Adrenal gland (tissue), 5 donors: ENCODE results near the gene DHRS7B.

Experiments
- POLR2A ChIP-seq, 2 donors: fragments of 450-650 bp; IDR thresholded peaks; one replicate each; pipeline ENCODE4 v1.6.1; 2017; ENCODE audit warnings: antibody characterized with exemption in 2 of 2, mild to moderate bottlenecking in 2 of 2, moderate library complexity in 1 of 2
- TF ChIP-seq, protein P1 (sequence below), 6 experiments: fragments of 450-650 bp in 4 of 6; fragments of 200-600 bp in 2 of 6; sonication (generic) in 1 of 6; IDR thresholded peaks; 1 replicate in 5 of 6; 2 replicates in 1 of 6; pipeline versions ENCODE4 v1.5.1 to v1.8.0; 2016 to 2021; ENCODE audit warnings: antibody characterized with exemption in 6 of 6, mild to moderate bottlenecking in 2 of 6, moderate library complexity in 1 of 6
- donor health status: DM: no; HTN: no; CAD: no.

- TF ChIP-seq, protein P1, sequence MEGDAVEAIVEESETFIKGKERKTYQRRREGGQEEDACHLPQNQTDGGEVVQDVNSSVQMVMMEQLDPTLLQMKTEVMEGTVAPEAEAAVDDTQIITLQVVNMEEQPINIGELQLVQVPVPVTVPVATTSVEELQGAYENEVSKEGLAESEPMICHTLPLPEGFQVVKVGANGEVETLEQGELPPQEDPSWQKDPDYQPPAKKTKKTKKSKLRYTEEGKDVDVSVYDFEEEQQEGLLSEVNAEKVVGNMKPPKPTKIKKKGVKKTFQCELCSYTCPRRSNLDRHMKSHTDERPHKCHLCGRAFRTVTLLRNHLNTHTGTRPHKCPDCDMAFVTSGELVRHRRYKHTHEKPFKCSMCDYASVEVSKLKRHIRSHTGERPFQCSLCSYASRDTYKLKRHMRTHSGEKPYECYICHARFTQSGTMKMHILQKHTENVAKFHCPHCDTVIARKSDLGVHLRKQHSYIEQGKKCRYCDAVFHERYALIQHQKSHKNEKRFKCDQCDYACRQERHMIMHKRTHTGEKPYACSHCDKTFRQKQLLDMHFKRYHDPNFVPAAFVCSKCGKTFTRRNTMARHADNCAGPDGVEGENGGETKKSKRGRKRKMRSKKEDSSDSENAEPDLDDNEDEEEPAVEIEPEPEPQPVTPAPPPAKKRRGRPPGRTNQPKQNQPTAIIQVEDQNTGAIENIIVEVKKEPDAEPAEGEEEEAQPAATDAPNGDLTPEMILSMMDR (IDR thresholded peaks at IDR 0.05), result no peak
- no peak for TF ChIP-seq POLR2A (IDR thresholded peaks at IDR 0.05)
These were observed 37.5 kb downstream of the DHRS7B start for GRCh38 chr17:21164216-21164615.
